HG03520 (cell line): ENCODE results near the gene UMAD1.

Source experiments
- ATAC-seq: cut with Tn5 transposase; IDR thresholded peaks from one replicate; pipeline ENCODE4 v1.9.1; 2021; ENCODE audit warnings: mild to moderate bottlenecking, moderate library complexity; ENCODE audit not compliant: unreplicated experiment

Gene UMAD1

DNA sequence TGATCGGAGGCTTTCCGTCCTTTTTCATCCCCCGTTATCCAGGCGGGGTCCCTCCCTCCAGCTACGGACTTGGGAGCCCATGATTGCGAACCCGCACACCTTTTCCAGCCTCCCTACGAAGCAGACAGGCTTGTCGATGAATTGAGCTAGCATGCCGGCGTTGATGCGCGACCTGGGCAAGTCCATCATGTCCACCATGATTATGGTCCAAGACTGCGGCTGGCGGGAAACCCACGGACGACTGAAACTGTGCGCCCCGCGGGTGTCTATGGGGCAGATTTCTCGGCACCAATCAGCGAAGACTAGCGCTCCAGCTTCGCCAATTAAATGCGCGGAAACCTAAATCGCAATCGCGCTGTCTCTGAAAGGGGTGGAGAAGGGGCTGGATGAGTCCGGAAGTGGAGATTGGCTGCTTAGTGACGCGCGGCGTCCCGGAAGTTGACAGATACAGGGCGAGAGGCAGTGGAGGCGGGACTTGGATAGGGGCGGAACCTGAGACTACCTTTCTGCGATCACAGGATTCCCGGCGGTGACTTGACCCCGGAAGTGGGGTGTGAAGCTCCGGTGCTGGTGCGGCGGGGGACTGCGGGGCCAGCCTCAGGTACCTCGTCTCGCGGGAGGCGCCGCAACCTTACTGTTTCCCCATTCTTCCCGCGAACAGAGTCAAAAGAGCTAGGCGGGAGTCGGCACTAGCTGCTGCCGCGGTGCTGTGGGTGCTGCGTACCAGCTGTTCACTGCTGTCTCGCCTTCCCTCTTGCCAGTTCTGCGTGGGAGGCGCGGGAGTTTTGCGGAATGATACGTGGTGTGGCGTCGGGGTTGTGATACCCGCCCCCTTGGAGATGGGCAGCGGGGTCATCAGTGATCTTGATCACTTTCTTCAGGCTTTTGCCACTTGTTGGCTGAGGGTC lies at the start of gene UMAD1:
Gene UMAD1 (plus strand): TSS at position 532 of the 908 bp plus-strand sequence. CDS start 32,620 bp downstream, outside the sequence.
- peak; percentile 97 for ATAC-seq

DNA sequence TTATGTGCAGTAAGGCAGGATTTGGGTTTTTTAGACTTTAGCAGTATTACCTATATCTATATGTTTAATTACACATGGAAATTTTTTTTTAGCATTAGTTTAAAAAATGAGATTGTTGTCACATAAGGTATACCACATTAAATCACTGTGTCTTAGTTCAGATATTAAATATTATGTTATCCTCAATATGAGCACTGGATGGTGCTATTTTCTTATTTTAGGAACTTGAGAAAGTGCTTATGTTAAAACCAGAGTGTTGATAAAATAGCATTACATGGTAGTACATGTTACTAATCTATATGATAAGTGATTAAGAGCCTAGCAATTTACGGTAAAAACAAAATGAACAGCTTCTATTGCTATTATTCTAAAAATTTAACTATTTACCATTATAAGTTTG lies 45.1 kb upstream of the UMAD1 start:
- ATAC-seq: no peak

DNA sequence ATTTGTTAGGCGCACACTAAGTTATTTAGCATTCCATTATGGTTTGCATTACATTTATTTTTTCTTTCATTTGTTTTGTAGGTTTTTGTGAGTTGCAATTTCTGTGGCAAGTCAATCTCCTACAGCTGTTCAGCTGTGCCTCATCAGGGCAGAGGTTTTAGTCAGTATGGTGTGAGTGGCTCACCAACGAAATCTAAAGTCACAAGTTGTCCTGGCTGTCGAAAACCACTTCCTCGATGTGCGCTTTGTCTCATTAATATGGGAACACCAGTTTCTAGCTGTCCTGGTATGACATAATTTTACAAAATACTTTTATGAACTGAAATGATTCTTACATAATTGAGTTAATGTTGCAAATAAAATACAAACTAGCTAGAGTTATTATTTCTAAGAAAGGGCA lies 44.4 kb upstream of the UMAD1 start:
- no peak for ATAC-seq

DNA sequence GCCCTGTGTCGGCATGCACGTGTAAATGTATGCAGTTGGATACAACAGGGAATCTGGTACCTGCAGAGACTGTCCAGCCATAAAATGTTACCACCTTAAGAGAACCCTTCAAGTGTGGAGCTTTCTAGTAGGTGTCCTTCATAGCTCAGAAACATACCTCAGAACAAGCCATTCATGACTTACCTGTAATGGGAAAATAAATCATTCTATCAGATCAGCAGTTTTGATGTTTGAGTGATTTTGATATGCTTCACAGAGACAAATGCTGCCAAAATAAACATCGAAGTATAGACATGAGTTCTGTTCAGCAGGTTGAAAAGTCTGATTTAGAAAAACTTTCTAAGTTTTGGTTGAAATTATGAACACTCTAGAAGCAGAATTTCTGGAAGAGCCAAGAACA lies 33.5 kb upstream of the UMAD1 start:
- ATAC-seq: no peak

DNA sequence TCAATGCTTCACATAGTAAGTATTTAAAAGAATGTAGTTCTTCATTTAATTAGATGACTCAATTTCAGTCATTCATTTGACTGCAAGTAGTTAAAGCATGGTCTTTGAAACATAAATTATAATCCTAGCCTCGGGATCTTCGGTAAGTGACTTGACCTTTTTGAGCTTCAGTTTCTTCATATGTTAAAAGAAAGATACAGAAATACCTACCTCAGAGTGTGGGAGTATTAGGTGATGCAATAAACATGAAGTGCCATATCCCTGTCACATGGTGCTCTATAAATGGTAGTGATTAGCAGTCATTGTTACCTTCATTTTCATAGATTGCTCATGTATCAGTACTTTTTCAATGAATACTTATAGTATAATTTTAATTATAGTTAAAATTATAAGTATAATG lies 31.2 kb upstream of the UMAD1 start:
- ATAC-seq: no peak

DNA sequence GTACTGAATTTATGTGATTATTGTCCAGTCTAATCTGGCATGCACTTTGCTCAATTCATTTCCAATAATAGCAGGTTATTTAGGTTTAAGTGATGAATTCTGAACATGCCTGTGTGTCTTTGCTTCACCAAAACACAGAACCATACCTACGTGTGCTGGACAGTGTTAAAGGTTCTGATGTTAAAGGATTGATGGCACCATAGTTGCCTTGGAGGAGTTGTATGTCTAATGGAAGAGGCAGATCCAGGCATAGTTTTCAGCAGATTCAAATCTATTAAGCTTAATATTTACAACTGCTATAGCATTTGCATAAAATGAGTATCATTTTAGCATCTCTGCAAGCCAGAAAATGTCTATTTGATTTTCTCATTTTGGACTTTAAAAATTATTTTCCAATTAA lies 28.0 kb upstream of the UMAD1 start:
- no peak for ATAC-seq

DNA sequence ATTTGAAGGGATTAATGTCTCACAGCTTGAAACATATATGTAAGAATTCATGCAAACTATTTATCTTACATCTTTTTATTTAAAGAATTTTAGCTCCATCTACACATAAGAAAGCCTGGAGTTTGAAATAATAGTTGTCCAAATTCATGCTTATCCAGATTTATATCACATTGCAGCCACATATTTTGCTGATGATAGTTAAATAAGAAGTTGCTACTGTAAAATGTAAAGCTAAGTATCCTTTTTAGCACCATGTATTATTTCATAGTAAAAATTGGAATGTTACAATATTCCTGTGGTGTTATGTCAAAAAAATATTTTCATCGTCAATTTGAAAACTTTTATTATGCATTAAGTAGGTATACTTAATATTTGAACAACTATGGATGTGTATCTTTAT lies 27.3 kb upstream of the UMAD1 start:
- no peak for ATAC-seq

DNA sequence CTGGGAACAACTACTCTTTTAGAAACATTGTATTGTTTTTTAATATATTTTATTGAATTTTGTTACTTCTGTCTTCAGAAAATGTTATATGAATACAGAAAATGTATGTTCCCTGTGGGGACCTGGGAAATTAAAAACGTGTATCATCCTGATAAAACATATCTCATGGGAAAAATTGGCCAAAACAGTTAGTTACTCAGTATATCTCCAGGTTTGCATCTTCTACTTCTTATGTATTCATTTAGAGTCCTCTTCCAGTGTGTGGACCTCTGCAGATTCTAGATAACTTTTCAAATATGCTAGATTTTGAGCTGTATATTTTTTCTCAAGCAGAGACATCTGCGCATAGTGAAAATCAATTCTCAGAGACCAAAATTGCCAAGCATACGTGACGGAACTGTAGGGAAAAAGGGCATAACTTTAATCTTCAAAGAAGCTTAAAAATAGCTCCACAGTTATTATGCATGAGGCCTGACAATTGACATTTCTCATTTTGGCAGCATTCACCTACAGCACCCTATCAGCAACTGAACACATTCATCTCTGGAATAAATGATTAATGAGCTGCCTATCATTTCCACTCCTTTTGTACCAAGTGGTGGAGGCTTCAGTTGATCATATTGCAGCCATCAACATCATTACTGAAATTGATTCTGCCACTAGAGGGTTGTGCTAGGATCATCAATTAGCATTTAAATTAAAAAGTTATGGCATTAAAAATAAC lies 26.4 kb upstream of the UMAD1 start:
- no peak for ATAC-seq

DNA sequence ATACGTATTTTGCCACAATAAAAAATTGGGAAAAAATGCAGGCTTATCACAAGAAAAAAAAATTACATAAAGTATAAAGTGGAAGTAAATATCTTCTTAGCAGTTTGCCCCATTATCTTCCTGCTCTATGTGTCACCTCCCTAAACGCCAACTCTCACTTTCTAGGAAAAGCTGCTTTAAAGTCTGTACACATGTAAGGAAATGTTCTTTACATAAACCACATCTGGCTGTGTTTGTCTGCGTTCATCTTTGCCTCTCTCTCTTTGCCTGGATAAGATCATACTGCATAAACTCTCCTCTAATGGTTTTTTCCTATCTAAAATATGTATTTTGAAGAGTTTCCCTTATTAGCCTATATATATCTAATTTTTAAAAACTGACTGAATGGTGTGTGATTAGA lies 23.0 kb upstream of the UMAD1 start:
- no peak for ATAC-seq

DNA sequence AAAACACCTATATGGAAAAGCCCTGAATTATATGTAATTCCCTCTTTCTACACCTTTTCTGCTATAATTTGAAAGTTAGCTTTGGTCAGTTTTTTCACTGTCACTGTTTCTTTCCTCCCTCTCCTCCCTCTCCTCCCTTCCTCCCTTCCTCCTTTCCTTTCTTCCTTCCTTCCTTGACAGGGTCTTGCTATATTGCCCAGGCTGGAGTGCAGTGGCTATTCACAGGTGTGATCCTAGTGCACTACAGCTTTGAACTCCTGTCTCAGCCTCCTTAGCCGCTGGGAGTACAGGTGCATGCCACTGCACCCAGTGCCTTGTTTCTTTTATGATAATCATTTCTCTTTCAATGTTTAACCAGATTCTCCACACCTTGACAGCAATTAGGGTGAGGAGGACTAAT lies 22.1 kb upstream of the UMAD1 start:
- ATAC-seq: no peak

DNA sequence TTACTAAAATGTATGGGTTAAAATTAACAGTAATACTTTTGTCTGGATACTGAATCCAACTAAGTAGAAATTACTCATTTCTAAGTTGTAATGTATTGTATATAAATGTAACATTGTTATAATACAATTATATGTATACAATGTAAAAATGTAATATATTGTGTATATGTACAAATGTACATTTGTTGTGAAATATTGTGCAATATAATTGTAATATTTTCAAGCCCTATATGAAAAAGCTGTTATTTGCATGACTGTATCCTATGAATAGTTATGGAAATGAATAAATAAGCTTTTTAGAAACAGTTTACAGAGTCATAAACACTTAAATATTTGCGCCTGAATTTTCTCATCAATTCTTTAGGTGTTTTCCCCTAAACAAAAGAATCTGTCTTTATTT lies 20.3 kb upstream of the UMAD1 start:
- no peak for ATAC-seq

DNA sequence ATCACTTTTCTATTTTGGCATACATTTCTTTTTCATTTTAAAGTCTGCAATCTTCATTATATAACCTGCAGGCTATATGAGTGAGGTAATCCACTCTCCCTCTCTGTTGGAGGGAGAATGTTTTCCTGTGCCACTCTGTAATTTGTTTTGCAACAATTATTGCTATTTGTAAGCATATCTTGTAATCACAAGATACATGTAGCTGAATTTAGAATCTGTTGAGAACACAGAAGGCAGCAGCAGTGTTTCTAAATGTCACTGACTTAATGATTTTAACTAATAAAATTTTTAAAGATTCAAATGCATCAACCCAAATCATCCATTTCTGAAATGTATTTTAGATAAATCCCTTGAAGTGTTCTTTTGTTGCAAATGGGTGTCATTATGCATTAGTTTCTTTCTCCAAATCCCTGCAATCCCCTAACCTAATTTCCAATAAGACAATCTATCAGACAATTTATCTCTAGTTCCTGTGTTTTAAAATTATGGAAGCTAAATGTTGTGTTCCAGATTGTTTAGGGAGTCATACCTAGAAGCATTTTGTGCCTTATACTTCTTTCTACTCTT lies 19.8 kb upstream of the UMAD1 start:
- ATAC-seq: no peak

DNA sequence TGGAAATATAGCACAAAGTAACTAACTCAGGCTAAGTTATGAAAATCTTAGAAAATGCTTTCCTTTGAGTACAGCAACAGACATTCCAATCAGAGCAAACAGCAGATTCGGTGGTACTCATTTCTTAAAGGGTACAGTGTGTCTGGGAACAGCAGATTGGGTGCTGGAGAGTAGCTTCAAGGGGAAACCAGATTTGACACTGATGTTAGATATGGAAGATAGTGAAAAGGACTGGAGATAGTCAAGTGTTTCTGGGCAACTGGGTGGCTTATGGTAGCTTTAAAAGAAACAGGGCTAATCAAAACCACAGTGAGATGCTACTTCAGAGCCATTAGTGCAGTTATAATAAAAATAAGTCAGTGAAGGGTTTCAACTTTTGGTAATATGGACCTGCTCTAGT lies 12.1 kb upstream of the UMAD1 start:
- ATAC-seq: no peak

DNA sequence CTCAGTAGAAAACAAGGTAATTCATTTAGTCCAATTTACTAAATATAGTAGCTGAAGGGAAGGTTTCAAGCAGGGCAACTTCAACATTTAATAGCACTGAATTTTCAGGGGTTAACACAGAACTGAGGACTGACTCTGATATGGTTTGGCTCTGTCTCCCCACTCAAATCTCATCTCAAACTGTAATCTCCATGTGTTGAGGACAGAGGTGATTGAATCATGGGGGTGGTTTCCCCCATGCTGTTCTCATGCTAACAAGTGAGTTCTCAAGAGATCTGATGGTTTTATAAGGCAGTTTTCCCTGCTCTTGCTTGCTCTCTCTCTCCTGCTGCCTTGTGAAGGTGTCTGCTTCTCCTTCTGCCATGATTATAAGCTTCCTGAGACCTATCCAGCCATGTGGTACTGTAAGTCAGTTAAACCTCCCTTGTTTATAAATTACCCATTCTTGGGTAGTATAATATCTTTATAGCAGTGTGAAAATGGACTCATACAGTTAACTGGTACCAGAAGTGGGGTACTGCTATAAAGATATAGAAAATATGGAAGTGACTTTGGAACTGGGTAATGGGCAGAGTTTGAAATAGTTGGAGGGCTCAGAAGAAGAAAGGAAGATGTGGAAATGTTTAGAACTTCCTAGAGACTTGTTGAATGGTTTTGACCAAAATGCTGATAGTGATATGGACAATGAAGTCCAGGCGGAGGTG lies 9.8 kb upstream of the UMAD1 start:
- ATAC-seq: no peak

DNA sequence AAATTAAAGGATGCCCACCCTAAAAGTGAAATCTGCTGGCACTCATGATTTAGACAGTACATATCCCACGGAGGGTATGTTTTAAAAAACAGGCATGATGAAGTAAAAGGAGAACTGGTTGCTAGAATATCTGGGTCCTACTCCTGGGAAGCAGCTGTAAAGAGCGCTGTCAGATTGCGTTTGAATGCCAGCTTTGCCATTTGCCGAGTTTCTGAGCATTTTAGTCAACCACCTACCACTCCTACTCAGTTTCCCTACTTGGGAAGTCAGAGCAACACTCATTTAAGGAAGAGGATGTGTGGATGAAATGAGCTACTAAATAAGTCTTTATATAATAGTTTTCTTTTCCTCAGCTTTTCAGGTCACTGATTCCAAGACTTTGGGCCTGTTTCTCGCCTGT lies 1.1 kb upstream of the UMAD1 start:
- ATAC-seq: no peak

DNA sequence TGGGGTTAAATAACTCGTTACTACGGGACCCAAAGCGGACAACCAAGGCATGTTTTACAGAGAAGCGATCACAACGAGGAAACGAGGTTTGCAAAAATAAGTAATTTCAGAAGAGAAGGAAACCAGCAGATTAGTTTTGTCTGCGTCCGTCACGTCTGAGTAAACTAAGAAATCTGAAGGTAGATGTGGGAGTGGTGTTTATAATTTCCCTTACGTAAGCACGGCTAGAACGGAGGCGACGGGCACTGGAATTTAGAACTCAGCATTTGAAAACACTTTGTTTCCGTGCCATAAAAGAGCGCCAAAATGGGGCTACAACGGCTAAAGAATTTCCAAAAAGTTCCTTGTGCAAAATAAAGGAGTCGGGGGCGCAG lies 718 bp upstream of the UMAD1 start:
- ATAC-seq: no peak

DNA sequence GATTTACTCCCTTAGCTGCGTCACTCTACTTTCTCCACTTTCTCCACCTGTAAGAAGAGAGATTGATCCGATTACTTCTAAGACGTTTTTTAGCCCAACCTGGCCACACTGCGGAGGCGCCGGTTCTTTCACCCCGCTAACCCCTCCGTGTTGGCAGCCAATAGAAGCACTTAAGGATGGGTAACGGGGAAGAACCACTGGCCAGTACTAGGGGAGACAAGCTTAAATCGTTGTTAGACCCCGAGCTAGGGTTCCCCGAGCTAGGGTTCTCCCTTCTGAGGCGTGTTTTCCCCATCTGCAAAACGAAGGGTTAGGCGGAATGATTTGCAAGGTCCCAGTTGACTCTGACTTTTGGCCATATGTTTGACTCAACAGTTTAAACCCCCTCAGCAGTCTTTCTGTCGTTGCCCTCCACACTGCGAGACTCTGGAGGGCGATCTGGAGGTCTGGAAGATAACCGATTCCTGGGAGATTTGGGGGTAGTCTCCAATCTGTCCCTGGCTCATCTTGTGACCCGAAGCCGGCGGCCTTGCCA lies 644 bp downstream of the UMAD1 start:
- peak; percentile 16 for ATAC-seq

DNA sequence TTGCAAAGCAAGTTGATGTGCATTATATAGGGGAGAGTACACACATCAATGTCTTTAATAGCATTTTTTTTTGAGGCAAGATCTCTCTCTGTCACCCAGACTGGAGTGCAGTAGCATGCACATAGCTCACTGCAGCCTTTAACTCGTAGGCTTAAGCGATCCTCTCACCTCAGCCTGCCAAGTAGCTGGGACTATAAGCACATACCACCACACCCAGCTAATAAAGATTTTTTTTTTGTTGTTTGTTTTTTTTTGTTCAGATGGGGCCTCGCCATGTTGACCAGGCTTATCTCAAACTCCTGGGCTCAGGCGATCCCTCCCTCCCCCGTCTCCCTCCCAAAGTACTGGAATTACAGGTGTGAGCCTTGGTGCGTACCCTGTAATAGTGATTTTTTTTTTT lies 1.5 kb downstream of the UMAD1 start:
- ATAC-seq: no peak

DNA sequence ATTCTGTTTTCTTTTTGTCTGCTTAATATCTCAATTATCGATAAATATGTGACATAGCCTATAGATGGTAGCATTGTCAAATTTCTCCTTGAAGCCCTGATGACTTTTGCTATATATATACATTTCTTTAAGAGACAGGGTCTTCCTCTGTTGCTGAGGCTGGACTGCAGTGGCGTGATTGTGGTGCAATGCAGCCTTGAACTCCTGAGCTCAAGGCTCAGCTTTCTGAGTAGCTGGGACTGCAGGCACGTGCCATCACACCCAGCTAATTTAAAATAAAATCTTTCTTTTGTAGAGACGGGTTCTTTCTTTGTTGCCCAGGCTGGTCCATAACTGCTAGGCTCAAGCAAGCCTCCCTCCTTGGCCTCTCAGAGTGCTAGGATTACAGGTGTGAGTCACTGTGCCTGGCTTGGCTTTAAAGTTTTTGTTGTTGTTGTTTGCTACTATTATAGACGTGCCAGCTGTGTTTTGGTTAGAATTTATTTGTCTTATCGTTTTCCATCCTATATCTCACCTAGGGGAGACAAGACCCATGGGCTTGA lies 7.0 kb downstream of the UMAD1 start:
- no peak for ATAC-seq

DNA sequence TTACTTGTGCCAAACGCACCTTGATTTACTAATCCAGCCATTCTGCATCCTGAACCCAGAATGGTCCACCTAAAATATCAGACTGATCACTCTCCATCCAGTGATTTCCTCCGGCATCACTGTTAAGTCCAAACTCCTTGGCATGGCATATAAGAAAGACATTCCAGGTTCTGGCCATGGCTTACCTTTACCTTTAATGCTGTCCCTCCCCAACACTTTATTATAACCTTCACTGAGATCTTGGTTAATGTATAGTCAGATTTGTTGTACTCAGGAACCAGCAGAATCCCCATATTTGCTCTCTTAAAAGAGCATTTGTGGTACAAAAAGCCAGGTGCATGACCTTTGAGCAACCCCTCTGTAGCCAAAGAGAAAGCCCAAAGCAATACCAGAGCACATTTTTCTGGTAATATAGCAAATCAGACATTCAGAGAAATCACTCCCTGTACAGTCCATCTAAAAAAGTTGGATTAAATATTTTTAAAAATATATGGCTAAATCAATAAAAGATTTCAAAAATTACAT lies 10.2 kb downstream of the UMAD1 start:
- no peak for ATAC-seq

DNA sequence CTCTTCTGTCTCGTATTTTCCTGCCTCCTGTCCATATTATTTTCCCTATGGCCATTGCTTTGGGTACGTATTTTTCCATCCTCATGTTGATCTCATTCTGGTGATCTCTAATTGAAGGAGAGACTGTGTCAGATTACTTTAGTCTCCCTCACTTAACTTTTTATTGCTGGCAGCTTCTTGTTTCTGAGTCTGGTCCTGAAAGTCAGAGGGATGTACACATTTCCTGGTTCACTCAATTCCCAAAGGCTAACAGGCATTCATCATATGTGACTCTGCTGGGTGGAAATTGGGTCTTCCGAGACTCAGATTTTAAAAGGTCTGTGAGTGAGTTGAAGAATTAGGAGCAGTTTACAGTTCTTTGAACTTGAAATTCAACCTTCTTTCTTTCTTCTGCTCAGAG lies 10.9 kb downstream of the UMAD1 start:
- ATAC-seq: no peak
